DMS114 treated with DMSO at 0.1 percent for 48 hours (cell line): ENCODE results near the gene WNT2B.

Experiments
- DNase-seq: peaks from one replicate; lab custom pipeline; 2025; ENCODE audit not compliant: unreplicated experiment; lab: John Stamatoyannopoulos, UW

The WNT2B gene

GRCh38 chr1:112524986-112525385, 16.2 kb downstream of the WNT2B start:
- DNase-seq, result no peak

- DNase-seq, result no peak
Measured at GRCh38 chr1:112527266-112528010, 18.7 kb downstream of the WNT2B start.

DNA sequence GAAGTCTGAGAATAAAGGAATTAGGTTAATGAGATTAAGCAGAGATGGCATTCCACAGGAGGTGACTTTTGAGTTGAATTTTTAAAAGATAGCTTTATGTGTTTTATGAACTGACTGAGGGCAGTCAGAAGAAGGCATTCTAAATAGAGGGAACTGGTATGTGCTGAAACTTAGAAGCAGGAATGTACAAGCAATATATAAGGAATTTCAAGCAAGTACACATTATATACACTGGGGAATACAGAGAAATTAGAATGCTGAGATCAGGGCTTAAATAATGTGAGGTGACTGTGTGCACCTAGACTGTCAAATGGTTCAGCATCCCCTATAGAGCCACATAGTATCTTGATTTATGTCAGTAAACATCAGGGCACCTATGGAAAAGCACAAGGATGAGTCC, 19.3 kb downstream of the WNT2B start:
- DNase-seq, result no peak

DNA sequence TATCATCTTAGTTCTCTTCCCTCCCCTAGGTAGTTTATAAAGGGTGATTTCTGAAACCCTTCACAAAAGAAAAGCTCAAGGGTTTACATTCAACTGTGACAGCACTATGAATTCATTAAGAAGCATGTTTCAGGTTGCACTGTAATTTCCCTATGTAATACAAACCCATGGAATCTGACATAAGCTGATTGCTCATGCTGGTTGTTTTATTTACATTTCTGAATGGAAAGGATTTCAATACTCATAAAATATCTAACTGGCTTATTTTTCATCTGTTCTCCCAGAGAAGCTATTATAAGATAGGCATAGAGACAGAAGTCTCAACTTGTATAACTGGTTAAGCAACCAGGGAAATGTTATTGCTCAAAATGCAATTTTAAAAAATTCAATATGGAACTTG, 20.5 kb downstream of the WNT2B start:
- DNase-seq, result no peak

DNA sequence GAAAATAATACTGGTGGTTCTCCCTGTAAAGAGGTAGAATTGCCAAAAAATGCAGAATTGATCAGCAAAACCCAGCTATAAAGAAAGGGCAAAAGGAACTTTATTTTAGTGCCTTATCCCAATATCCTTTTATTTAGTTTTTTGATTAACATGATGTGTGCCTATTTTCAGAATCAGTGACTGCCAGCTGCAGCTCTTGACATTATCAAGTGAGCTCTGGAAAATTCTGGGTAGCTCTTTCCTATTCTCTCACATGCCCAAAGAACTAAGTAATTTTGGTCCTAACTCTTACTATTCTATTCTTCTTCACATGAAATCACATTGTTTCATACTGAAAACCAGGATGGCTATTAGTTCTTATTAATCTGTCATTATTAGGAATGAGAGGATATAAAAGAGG, 22.1 kb downstream of the WNT2B start:
- no peak for DNase-seq

DNA sequence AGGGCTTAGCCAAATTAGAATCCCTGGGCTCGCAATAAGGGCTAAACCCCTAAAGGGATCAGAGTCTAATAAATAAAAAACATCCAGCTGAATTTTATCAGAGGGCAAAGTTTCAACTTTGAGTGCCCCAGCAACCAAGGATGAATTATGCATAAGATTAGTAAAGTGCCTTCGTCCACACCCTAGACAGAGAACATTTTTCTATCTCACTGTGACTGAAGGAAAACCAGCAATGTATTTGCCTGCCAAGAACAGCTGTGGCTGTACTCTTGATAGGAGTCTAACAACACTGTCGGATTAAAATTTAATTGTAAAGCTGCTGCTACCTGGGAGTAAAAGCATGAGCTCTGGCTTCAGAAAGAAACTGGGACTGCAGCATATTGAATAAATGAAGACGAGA, 23.3 kb downstream of the WNT2B start:
- no peak for DNase-seq

DNA sequence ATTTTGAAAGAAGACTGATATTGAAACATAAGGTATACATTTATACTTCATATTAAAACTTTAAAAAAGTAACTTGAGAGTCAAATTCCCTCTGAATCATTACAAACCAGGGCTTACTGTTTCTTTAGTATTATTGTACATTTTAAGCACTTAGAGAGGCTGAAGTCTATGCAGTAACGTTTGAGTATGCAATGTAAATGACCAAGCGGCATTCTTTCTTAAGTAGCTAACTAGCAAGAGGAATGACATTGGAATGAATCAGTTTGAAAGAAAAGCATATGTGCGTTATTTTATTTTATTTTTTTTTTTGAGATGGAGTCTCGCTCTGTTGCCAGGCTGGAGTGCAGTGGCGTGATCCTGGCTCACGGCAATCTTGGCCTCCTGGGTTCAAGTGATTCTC, 24.3 kb downstream of the WNT2B start:
- DNase-seq, result no peak

DNA sequence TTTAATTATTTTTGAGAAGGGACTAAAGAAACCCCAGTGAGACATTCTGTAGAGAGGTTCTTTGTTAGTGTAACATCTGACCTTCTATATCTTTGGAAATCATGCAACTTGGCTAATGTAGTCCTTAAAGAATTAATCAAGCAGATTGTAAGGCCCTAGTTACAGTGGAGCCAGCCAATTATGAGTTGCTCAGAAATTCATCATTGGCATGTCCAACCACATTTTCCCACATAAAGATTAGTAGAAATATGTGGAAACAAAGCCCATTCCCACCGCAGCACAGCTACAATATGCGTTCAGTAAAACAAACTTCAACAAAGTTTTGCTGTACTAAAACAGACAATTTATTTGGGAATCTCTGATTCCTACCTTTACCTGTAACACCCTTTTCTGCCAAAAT, 27.8 kb downstream of the WNT2B start:
- DNase-seq, result no peak

DNA sequence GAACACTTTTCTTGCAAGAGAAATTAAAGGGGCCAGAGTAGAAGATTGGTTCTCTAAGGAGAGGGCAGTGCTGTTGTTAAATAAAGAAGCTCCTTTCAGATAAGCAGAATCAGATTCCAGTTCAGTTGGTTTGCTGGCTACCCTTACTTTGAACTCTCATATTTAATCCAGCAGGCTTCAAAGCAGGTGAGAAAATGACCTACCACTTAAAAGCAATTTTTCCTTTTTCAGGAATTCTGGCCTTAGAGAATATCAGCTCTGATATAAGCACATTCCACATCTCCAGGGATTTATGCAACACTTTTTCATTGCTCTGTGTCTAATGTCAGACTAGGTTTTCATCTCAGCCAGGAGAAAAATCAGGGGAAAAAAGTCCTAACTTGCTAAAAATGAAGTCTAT, 28.7 kb downstream of the WNT2B start:
- DNase-seq, result no peak

DNA sequence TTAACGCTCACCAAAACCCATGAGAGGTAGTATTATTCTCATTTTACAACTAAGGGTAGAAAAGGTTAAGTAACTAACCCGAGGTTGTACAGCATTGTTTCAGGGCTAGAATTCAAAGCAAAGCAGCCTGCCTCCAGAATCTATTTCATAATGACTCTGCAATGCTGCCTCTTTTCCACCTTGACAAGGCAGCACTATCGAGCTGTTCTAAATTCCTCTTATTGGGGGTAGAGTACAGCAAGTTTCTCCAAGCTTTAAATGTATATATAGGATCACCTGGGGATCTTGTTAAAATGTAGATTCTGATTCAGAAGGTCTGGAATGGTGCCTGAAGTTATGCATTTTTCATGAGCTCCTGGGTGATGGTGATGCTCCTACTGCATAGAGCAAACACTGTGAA, 30.1 kb downstream of the WNT2B start:
- no peak for DNase-seq

GRCh38 chr1:112540226-112540794, 31.5 kb downstream of the WNT2B start:
- DNase-seq, result no peak

- DNase-seq, result no peak
Measured at GRCh38 chr1:112541299-112541698, 32.5 kb downstream of the WNT2B start.

- DNase-seq, result no peak
Measured at GRCh38 chr1:112542206-112542973, 33.6 kb downstream of the WNT2B start.

- DNase-seq, result no peak
Measured at GRCh38 chr1:112544011-112544688, 35.4 kb downstream of the WNT2B start.

DNA sequence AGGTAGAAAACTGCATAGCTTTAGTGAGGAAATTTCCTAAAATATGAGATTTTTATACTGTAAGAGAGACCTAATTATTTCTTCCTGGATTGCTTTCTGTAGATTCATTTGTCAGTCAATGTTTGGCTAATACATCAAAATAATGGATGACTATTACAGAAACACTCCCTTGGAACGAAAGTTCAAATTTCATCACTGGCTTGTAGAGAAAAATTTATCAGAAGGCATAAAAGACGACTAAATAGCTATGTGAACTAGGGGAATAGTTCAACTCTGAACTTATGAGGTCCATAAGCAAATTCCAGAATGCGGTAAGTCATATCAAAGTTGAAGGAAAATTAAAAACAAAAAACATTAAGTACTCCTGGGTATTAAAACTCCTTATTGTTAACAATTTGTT, 36.0 kb downstream of the WNT2B start:
- no peak for DNase-seq

DNA sequence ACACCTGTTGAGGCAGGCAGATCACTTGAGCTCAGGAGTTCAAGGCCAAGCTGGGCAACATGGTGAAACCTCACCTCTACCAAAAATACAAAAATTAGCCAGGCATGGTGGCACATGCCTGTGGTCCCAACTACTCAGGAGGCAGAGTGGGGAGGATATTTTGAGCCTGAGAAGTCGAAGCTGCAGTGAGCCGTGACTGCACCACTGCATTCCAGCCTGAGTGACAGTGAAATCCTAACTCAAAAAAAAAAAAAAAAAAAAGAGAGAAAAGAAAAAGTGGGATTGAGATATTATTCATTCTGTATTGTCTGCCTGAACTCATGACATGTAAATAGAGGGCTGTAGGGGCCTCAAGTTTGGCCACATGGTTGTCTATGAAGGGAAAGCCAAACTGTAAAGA, 37.3 kb downstream of the WNT2B start:
- DNase-seq, result no peak

GRCh38 chr1:112548547-112548946, 39.8 kb downstream of the WNT2B start:
- DNase-seq, result no peak

DNA sequence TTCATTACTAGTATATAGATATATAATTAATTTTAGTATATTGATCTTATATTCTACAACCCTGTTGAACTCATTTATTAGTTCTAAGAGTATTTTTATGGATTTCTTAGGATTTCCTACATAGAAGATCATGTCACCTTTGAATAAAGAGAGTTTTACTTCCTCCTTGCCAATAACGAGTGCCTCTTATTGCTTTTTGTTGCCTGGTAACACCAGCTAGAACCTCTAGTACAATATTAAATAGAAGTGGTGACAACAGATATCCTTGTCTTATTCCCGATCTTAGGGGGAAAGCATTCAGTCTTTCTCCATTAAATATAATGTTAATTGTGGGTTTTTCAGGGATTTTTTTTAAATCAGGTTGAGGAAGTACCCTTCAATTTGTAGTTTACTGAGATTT, 40.8 kb downstream of the WNT2B start:
- DNase-seq, result no peak

DNA sequence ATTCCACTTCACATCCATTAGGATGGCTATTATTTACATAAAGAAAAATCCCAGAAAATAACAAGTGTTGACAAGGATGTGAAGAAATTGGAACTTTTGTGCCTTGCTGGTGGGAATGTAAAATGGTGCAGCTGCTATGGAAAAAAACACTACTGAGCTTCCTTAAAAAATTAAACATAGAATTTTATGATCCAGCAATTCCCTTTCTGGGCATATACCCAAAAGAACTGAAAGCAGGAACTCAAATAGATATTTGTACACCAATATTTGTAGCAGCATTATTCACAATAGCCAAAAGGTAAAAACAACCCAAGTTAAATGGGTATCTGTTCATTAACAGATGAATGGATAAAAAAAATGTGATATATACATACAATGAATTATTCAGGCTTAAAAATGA, 45.6 kb downstream of the WNT2B start:
- DNase-seq, result no peak

GRCh38 chr1:112557385-112557784, 48.6 kb downstream of the WNT2B start:
- DNase-seq, result no peak

DNA sequence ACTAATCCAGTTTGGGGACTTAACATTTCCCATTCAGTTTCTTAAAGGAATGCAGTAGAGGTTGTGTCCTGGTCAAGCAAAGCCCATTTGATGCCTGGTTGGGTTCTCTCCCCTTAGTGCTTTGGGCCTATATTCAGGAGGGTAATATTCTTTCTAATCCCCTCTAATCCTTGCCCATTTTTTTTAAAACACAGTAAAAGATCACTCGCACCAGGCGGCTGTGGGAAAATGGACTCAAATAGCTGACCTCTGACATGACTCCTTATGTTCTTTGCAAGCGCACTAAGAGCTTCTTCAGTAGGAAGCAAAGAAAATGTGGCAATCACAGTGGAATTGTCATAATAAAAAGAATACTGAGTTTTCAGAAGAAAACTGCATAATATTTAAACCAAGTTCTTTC, 49.9 kb downstream of the WNT2B start:
- DNase-seq, result no peak

- no peak for DNase-seq
Measured at GRCh38 chr1:112563341-112563740, 54.6 kb downstream of the WNT2B start.
